H1 (cell line): ENCODE measurements around the gene EPB41L2. TPM values are rescaled to one million over a fixed set of nuclear protein-coding genes. Genes with fewer than 3 reads are reported as not detected.

Experiments used
- CTCF ChIA-PET: fragments of 300-600 bp; sonication (Branson Sonifier 250); formaldehyde crosslinking; loops from one replicate; lab custom pipeline; 2021; ENCODE audit not compliant: partially characterized antibody; lab: Charles Lee
- POLR2A ChIA-PET: fragments of 300-600 bp; sonication (Branson Sonifier 250); formaldehyde crosslinking; loops from one replicate; lab custom pipeline; 2021; ENCODE audit warnings: inconsistent platforms; ENCODE audit not compliant: partially characterized antibody; lab: Charles Lee
- DNase-seq, 2 experiments: peaks; one replicate each; pipeline versions ENCODE4 v3.0.0 to v3.0.0-alpha.2; 2010 to 2022; ENCODE audit warnings: low spot score in 2 of 2, low read depth in 1 of 2, mixed read lengths in 1 of 2
- FAIRE-seq: peaks from 2 replicates; lab custom pipeline; 2011; peaks lifted over from hg19 to GRCh38; lab: Jason Lieb, UNC
- H2AFZ ChIP-seq: 2 replicates; pipeline ENCODE4 v1.8.1; 2012; ENCODE audit warnings: low read length, inconsistent platforms
- H2AK5ac ChIP-seq: 2 replicates; pipeline ENCODE4 v1.6.1; 2013; ENCODE audit warnings: low read depth, low read length
- H2BK120ac ChIP-seq: replicated peaks from 2 replicates; pipeline ENCODE3; 2013; ENCODE audit warnings: low read depth, low read length, inconsistent platforms
- H2BK12ac ChIP-seq: 2 replicates; pipeline ENCODE4 v1.6.1; 2013; ENCODE audit warnings: low read depth, low read length
- H2BK15ac ChIP-seq: 2 replicates; pipeline ENCODE4 v1.6.1; 2013; ENCODE audit warnings: low read length
- H2BK20ac ChIP-seq: 2 replicates; pipeline ENCODE4 v1.6.1; 2013; ENCODE audit warnings: low read length
- H2BK5ac ChIP-seq: 2 replicates; pipeline ENCODE4 v1.6.1; 2013; ENCODE audit warnings: low read depth, low read length
- H3K14ac ChIP-seq: 2 replicates; pipeline ENCODE4 v1.6.1; 2013; ENCODE audit warnings: inconsistent platforms; ENCODE audit not compliant: insufficient read length
- H3K18ac ChIP-seq: 2 replicates; pipeline ENCODE4 v1.6.1; 2013; ENCODE audit warnings: low read length; ENCODE audit errors: extremely low read depth
- H3K23ac ChIP-seq: 2 replicates; pipeline ENCODE4 v1.6.1; 2013; ENCODE audit warnings: inconsistent platforms; ENCODE audit not compliant: insufficient read length
- H3K23me2 ChIP-seq: 2 replicates; pipeline ENCODE4 v1.6.1; 2013; ENCODE audit warnings: low read depth, low read length
- H3K27ac ChIP-seq: 2 replicates; pipeline ENCODE4 v1.6.1; 2011; ENCODE audit warnings: low read depth, low read length, inconsistent platforms
- H3K27me3 ChIP-seq, 4 experiments: replicated peaks in 1 of 4; 1 replicate in 1 of 4; 2 replicates in 3 of 4; pipeline versions ENCODE4 v1.6.1 to v1.8.1; 2011 to 2013; ENCODE audit warnings: low read length in 3 of 4, mild to moderate bottlenecking in 3 of 4, inconsistent platforms in 2 of 4, mixed read lengths in 2 of 4, moderate library complexity in 1 of 4; ENCODE audit not compliant: control insufficient read depth in 3 of 4, insufficient read depth in 3 of 4; ENCODE audit errors: extremely low read depth in 1 of 4
- H3K36me3 ChIP-seq, 4 experiments: 2 replicates each; pipeline versions ENCODE4 v1.6.1 to v1.8.1; 2011 to 2013; ENCODE audit warnings: mild to moderate bottlenecking in 4 of 4, low read length in 3 of 4, moderate library complexity in 2 of 4, control low read depth in 1 of 4, inconsistent platforms in 1 of 4; ENCODE audit not compliant: insufficient read depth in 4 of 4, control insufficient read depth in 2 of 4
- H3K4ac ChIP-seq: replicated peaks from 2 replicates; pipeline ENCODE3; 2013; ENCODE audit warnings: low read length, low read depth, mixed read lengths, inconsistent platforms; ENCODE audit not compliant: insufficient read length
- H3K4me1 ChIP-seq, 4 experiments: replicated peaks in 1 of 4; 1 replicate in 1 of 4; 2 replicates in 3 of 4; pipeline versions ENCODE4 v1.6.1 to v1.8.1; 2011 to 2013; ENCODE audit warnings: low read length in 3 of 4, inconsistent platforms in 2 of 4, mixed read lengths in 1 of 4; ENCODE audit not compliant: insufficient read depth in 4 of 4, control insufficient read depth in 3 of 4
- H3K4me2 ChIP-seq, 2 experiments: 2 replicates each; pipeline versions ENCODE4 v1.6.1 to v1.8.1; 2011 to 2013; ENCODE audit warnings: low read depth in 2 of 2, low read length in 2 of 2, control low read depth in 1 of 2, inconsistent platforms in 1 of 2, mild to moderate bottlenecking in 1 of 2; ENCODE audit not compliant: insufficient read depth in 1 of 2
- H3K4me3 ChIP-seq, 4 experiments: fragments of 200-600, 300-600 bp in 1 of 4; sonication (generic), shearing (Covaris generic), sonication (Bioruptor Twin) in 1 of 4; 2 replicates each; pipeline versions ENCODE4 v1.5.1 to v1.8.1; 2011 to 2016; ENCODE audit warnings: low read length in 4 of 4, low read depth in 3 of 4, control low read depth in 2 of 4, inconsistent platforms in 2 of 4, mild to moderate bottlenecking in 2 of 4, mixed read lengths in 1 of 4, moderate library complexity in 1 of 4; ENCODE audit not compliant: insufficient read depth in 2 of 4; ENCODE audit errors: extremely low read depth in 1 of 4
- H3K56ac ChIP-seq: replicated peaks from 2 replicates; pipeline ENCODE3; 2013; ENCODE audit warnings: low read depth, mild to moderate bottlenecking, mixed read lengths, low read length, inconsistent platforms; ENCODE audit not compliant: insufficient read length
- H3K79me1 ChIP-seq: 2 replicates; pipeline ENCODE4 v1.6.1; 2013; ENCODE audit warnings: low read depth, low read length, control low read depth
- H3K79me2 ChIP-seq, 2 experiments: 2 replicates each; pipeline versions ENCODE4 v1.6.1 to v1.8.1; 2012 to 2013; ENCODE audit warnings: low read length in 2 of 2, mild to moderate bottlenecking in 2 of 2, inconsistent platforms in 1 of 2; ENCODE audit not compliant: insufficient read depth in 2 of 2, control insufficient read depth in 1 of 2
- H3K9ac ChIP-seq, 4 experiments: replicated peaks in 1 of 4; 1 replicate in 1 of 4; 2 replicates in 3 of 4; pipeline versions ENCODE4 v1.6.1 to v1.8.1; 2011 to 2013; ENCODE audit warnings: low read depth in 3 of 4, low read length in 3 of 4, control low read depth in 2 of 4, mild to moderate bottlenecking in 2 of 4, moderate library complexity in 2 of 4, inconsistent platforms in 1 of 4; ENCODE audit errors: extremely low read depth in 1 of 4
- H3K9me3 ChIP-seq, 2 experiments: 2 replicates each; pipeline versions ENCODE4 v1.6.1 to v1.8.1; 2012 to 2013; ENCODE audit warnings: mild to moderate bottlenecking in 2 of 2, moderate library complexity in 2 of 2, control low read depth in 1 of 2, inconsistent platforms in 1 of 2, low read depth in 1 of 2, low read length in 1 of 2, mixed read lengths in 1 of 2; ENCODE audit not compliant: insufficient read depth in 2 of 2
- H4K20me1 ChIP-seq, 2 experiments: replicated peaks in 1 of 2; 2 replicates each; pipeline versions ENCODE3 to v1.8.1; 2011 to 2013; ENCODE audit warnings: inconsistent platforms in 2 of 2, low read length in 2 of 2, mild to moderate bottlenecking in 1 of 2; ENCODE audit not compliant: insufficient read depth in 2 of 2, control insufficient read depth in 1 of 2
- H4K5ac ChIP-seq: 2 replicates; pipeline ENCODE4 v1.6.1; 2013; ENCODE audit warnings: low read length, low read depth, mixed read lengths, inconsistent platforms; ENCODE audit not compliant: insufficient read length
- H4K8ac ChIP-seq: 2 replicates; pipeline ENCODE4 v1.8.0; 2013; ENCODE audit warnings: mild to moderate bottlenecking, moderate library complexity, low read length, inconsistent platforms; ENCODE audit not compliant: insufficient read depth; ENCODE audit errors: extremely low read depth
- H4K91ac ChIP-seq: replicated peaks from 2 replicates; pipeline ENCODE3; 2013; ENCODE audit warnings: low read length, mixed read lengths, inconsistent platforms; ENCODE audit not compliant: insufficient read length
- CREB1 ChIP-seq: IDR thresholded peaks from 2 replicates; pipeline ENCODE4 v1.6.1; 2012; ENCODE audit warnings: inconsistent platforms
- CTBP2 ChIP-seq: IDR thresholded peaks from 2 replicates; pipeline ENCODE4 v1.7.0; 2011; ENCODE audit warnings: borderline replicate concordance, mild to moderate bottlenecking, moderate library complexity, mixed read lengths, low read length; ENCODE audit not compliant: insufficient read depth, insufficient read length
- EP300 ChIP-seq, 2 experiments: IDR thresholded peaks; 1 replicate in 1 of 2; 2 replicates in 1 of 2; pipeline ENCODE4 v1.6.1; 2011 to 2012; ENCODE audit warnings: low read depth in 2 of 2, low read length in 2 of 2, mild to moderate bottlenecking in 2 of 2, borderline replicate concordance in 1 of 2, inconsistent platforms in 1 of 2, moderate library complexity in 1 of 2
- EZH2 ChIP-seq: fragments of 200-600 bp; sonication (generic); IDR thresholded peaks from 2 replicates; pipeline ENCODE4 v1.7.1; 2012; ENCODE audit warnings: low read depth, mild to moderate bottlenecking, moderate library complexity, low read length, inconsistent platforms; ENCODE audit not compliant: severe bottlenecking
- NANOG ChIP-seq: IDR thresholded peaks from 2 replicates; pipeline ENCODE4 v1.6.1; 2011; ENCODE audit warnings: low read length, low read depth, mild to moderate bottlenecking, inconsistent platforms; ENCODE audit not compliant: insufficient read depth, poor library complexity, severe bottlenecking
- SIRT6 ChIP-seq: IDR thresholded peaks from one replicate; pipeline ENCODE4 v1.7.1; 2012; ENCODE audit warnings: low read length, inconsistent platforms
- TEAD4 ChIP-seq: IDR thresholded peaks from 2 replicates; pipeline ENCODE4 v1.6.1; 2012; ENCODE audit warnings: low read depth, low read length, inconsistent platforms, mixed read lengths
- WGBS, 2 experiments: shearing (Covaris generic) in 1 of 2; methylation state at CpG; one replicate each; pipeline versions ENCODE4 v1.1.6 to v1.1.7; 2013 to 2015; ENCODE audit warnings: low lambda C conversion rate in 2 of 2, mixed read lengths in 2 of 2, inconsistent platforms in 1 of 2, low coverage in 1 of 2, missing lambda C conversion rate in 1 of 2; ENCODE audit not compliant: insufficient replicate concordance in 2 of 2, insufficient coverage in 1 of 2, insufficient read length in 1 of 2; ENCODE audit errors: extremely low coverage in 1 of 2, missing lambda C conversion rate in 1 of 2; 5-methylcytosine and 5-hydroxymethylcytosine counted together
- polyA plus RNA-seq, 7 experiments: library from polyadenylated mRNA; depleted of rRNA in 3 of 7; stranded (reverse) in 5 of 7; unstranded in 2 of 7; fragments of >200 nt in 5 of 7; fragments of 200-250 nt in 2 of 7; gene quantifications; 1 replicate in 5 of 7; 2 replicates in 1 of 7; 4 replicates in 1 of 7; pipeline versions ENCODE4 v1.2.1 to v1.2.3, GENCODE V29; 2011 to 2013; ENCODE audit warnings: missing spikeins in 2 of 7, mixed read lengths in 2 of 7
- total RNA-seq: library from RNA; stranded (reverse); fragmentation: NEBNext Ultra II Directional; extraction: Animal tissue kit (Norgen Biotek cat#: 25700); gene quantifications from 2 replicates; pipeline ENCODE4 v1.2.1, GENCODE V29; 2021

EPB41L2 gene
- total and polyA plus RNA-seq, 2 of the 8 experiments (the other 6 are each of a cell fraction or from before 2014, with no cell fraction given) = 22.5 to 123 TPM

- H3K9ac ChIP-seq = no peak overlapping the region
- no peak overlapping the region for H3K18ac ChIP-seq
- H3K36me3 ChIP-seq = no peaks in the 10 kb centered on the region
- no peak overlapping the region for H4K5ac ChIP-seq
- H3K4me3 ChIP-seq = no peak overlapping the region
- H2AK5ac ChIP-seq = no peak overlapping the region
- peaks cover 0 to 60% of the 10 kb centered on the region in 2 experiments; a peak in 2 of 4 replicates for H3K79me2 ChIP-seq
- H4K91ac ChIP-seq = no peak overlapping the region
- WGBS, 2 experiments = 100% methylated on average over 2 of the region's 2 CpGs; no CpG with 5 or more reads in 1 of the 2 experiments
- H3K23me2 ChIP-seq = no peaks in the 10 kb centered on the region
- no peaks in the 10 kb centered on the region for H3K9me3 ChIP-seq
- peaks cover 0 to 6% (median 4%) of the 10 kb centered on the region in 4 experiments; a peak in 3 of 7 replicates for H3K4me1 ChIP-seq
- FAIRE-seq (no peak), DNase-seq (no peak)
- no peak overlapping the region for H2BK20ac ChIP-seq
- peaks cover 0 to 2% of the 10 kb centered on the region in 2 experiments for H4K20me1 ChIP-seq
- POLR2A ChIA-PET = interaction anchor here (1.0 kb wide), 1 partner anchor 30 kb away, joined by 3 read pairs; no protein-coding TSS in a partner anchor
- peaks cover 4% of the 10 kb centered on the region for H3K79me1 ChIP-seq
- H4K8ac ChIP-seq = no peak overlapping the region
- H2AFZ ChIP-seq = no peak overlapping the region
- H2BK12ac ChIP-seq = no peak overlapping the region
- H3K27ac ChIP-seq = no peak overlapping the region
- CTCF ChIA-PET = interaction anchor here (0.6 to 1.1 kb wide), 2 partner anchors 8 to 875 kb away, joined by 3 read pairs; no protein-coding TSS in a partner anchor
- no peak overlapping the region for H2BK5ac ChIP-seq
- H3K4me2 ChIP-seq = no peak overlapping the region
- no peak overlapping the region for H3K23ac ChIP-seq
- H3K14ac ChIP-seq = no peak overlapping the region
- H3K4ac ChIP-seq = no peak overlapping the region
- no peak overlapping the region for H2BK120ac ChIP-seq
- no peak overlapping the region for H2BK15ac ChIP-seq
- H3K56ac ChIP-seq = no peak overlapping the region
- H3K27me3 ChIP-seq = no peaks in the 10 kb centered on the region
- no peak for TF ChIP-seq EZH2
- no peak for TF ChIP-seq CTBP2
- no peak for TF ChIP-seq SIRT6
- TF ChIP-seq CREB1 = no peak
- no peak for TF ChIP-seq EP300 (IDR thresholded peaks at IDR 0.05; ENCODE audit: borderline replicate concordance in 1 of 2, low read depth in 2 of 2, low read length in 2 of 2)
- TF ChIP-seq TEAD4 = no peak
- TF ChIP-seq NANOG = no peak
Observed at GRCh38 chr6:130964289-130964688, 98.8 kb downstream of the EPB41L2 start.
